Measurements from ENCODE around the gene CLASP1.

GRCh38 chr2:121297217-121297830 lies 351.9 kb downstream of the CLASP1 start:
- TF ChIP-seq, protein P1, sequence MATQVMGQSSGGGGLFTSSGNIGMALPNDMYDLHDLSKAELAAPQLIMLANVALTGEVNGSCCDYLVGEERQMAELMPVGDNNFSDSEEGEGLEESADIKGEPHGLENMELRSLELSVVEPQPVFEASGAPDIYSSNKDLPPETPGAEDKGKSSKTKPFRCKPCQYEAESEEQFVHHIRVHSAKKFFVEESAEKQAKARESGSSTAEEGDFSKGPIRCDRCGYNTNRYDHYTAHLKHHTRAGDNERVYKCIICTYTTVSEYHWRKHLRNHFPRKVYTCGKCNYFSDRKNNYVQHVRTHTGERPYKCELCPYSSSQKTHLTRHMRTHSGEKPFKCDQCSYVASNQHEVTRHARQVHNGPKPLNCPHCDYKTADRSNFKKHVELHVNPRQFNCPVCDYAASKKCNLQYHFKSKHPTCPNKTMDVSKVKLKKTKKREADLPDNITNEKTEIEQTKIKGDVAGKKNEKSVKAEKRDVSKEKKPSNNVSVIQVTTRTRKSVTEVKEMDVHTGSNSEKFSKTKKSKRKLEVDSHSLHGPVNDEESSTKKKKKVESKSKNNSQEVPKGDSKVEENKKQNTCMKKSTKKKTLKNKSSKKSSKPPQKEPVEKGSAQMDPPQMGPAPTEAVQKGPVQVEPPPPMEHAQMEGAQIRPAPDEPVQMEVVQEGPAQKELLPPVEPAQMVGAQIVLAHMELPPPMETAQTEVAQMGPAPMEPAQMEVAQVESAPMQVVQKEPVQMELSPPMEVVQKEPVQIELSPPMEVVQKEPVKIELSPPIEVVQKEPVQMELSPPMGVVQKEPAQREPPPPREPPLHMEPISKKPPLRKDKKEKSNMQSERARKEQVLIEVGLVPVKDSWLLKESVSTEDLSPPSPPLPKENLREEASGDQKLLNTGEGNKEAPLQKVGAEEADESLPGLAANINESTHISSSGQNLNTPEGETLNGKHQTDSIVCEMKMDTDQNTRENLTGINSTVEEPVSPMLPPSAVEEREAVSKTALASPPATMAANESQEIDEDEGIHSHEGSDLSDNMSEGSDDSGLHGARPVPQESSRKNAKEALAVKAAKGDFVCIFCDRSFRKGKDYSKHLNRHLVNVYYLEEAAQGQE (IDR thresholded peaks at IDR 0.05; ENCODE audit: insufficient read depth in 1 of 2, low read depth in 2 of 2, low read length in 1 of 2), result no peak
- TF ChIP-seq, protein P2, sequence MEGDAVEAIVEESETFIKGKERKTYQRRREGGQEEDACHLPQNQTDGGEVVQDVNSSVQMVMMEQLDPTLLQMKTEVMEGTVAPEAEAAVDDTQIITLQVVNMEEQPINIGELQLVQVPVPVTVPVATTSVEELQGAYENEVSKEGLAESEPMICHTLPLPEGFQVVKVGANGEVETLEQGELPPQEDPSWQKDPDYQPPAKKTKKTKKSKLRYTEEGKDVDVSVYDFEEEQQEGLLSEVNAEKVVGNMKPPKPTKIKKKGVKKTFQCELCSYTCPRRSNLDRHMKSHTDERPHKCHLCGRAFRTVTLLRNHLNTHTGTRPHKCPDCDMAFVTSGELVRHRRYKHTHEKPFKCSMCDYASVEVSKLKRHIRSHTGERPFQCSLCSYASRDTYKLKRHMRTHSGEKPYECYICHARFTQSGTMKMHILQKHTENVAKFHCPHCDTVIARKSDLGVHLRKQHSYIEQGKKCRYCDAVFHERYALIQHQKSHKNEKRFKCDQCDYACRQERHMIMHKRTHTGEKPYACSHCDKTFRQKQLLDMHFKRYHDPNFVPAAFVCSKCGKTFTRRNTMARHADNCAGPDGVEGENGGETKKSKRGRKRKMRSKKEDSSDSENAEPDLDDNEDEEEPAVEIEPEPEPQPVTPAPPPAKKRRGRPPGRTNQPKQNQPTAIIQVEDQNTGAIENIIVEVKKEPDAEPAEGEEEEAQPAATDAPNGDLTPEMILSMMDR (IDR thresholded peaks at IDR 0.05), result peak; percentile 89
- TF ChIP-seq POLR2AphosphoS5 (IDR thresholded peaks at IDR 0.05; ENCODE audit: low read depth, low read length), result no peak
